Neural progenitor cell (in vitro differentiated cells): ENCODE data around the gene VMP1. TPM values are rescaled to one million over a fixed set of nuclear protein-coding genes. Genes with fewer than 3 reads are reported as not detected.
"Not testable (repeated sequence)": the region's sequence is repeated elsewhere in the genome, so short reads cannot be mapped to it uniquely, and the experiment has no call there.

Experiments
- DNase-seq: peaks from one replicate; pipeline ENCODE4 v3.0.0-alpha.2; 2016; ENCODE audit warnings: low spot score
- H2AFZ ChIP-seq: fragments of 200-600 bp; sonication (generic); replicated peaks from 2 replicates; pipeline ENCODE4 v1.6.1; 2016; ENCODE audit warnings: antibody characterized with exemption
- H3F3A ChIP-seq: fragments of 200-600 bp; sonication (generic); 2 replicates; pipeline ENCODE4 v1.6.1; 2016; ENCODE audit warnings: antibody characterized with exemption, low read depth
- H3K27ac ChIP-seq: fragments of 200-600 bp; sonication (generic); 2 replicates; pipeline ENCODE4 v1.5.1; 2016; ENCODE audit warnings: mild to moderate bottlenecking
- H3K27me3 ChIP-seq: fragments of 200-600 bp; sonication (generic); 2 replicates; pipeline ENCODE4 v1.6.1; 2016; ENCODE audit warnings: mild to moderate bottlenecking, moderate library complexity
- H3K36me3 ChIP-seq: fragments of 200-600 bp; sonication (generic); 2 replicates; pipeline ENCODE4 v1.5.1; 2016
- H3K4me1 ChIP-seq: fragments of 200-600 bp; sonication (generic); 2 replicates; pipeline ENCODE4 v1.6.1; 2016; ENCODE audit warnings: mixed run types
- H3K4me2 ChIP-seq: fragments of 200-600 bp; sonication (generic); 2 replicates; pipeline ENCODE4 v1.6.1; 2016
- H3K4me3 ChIP-seq: fragments of 200-600 bp; sonication (generic); 2 replicates; pipeline ENCODE4 v1.5.1; 2016
- H3K79me2 ChIP-seq: fragments of 200-600 bp; sonication (generic); 2 replicates; pipeline ENCODE4 v1.6.1; 2016; ENCODE audit warnings: low read depth
- H3K9ac ChIP-seq: fragments of 200-600 bp; sonication (generic); 2 replicates; pipeline ENCODE4 v1.6.1; 2016
- H3K9me3 ChIP-seq: fragments of 200-600 bp; sonication (generic); 2 replicates; pipeline ENCODE4 v1.5.1; 2016; ENCODE audit warnings: low read depth
- H4K20me1 ChIP-seq: fragments of 200-600 bp; sonication (generic); 2 replicates; pipeline ENCODE4 v1.6.1; 2016; ENCODE audit warnings: low read depth
- H3K27ac Mint-ChIP-seq: 3 replicates; pipeline ENCODE4 v1.8.0; 2021; ENCODE audit warnings: mixed read lengths
- H3K27me3 Mint-ChIP-seq: 2 replicates; pipeline ENCODE4 v1.8.0; 2022; ENCODE audit warnings: low read depth, mild to moderate bottlenecking, inconsistent platforms, moderate library complexity, mixed read lengths; ENCODE audit not compliant: insufficient read depth
- H3K36me3 Mint-ChIP-seq: 3 replicates; pipeline ENCODE4 v1.8.0; 2021; ENCODE audit warnings: mixed read lengths
- H3K4me1 Mint-ChIP-seq: 3 replicates; pipeline ENCODE4 v1.8.0; 2021; ENCODE audit warnings: mixed read lengths
- H3K4me3 Mint-ChIP-seq: 3 replicates; pipeline ENCODE4 v1.8.0; 2021; ENCODE audit warnings: mild to moderate bottlenecking, moderate library complexity, mixed read lengths
- H3K9me3 Mint-ChIP-seq: 3 replicates; pipeline ENCODE4 v1.8.0; 2020; ENCODE audit warnings: mixed read lengths
- EZH2 ChIP-seq: fragments of 200-600 bp; sonication (generic); IDR thresholded peaks from 2 replicates; pipeline ENCODE4 v1.6.1; 2017; ENCODE audit warnings: antibody characterized with exemption, mild to moderate bottlenecking, moderate library complexity
- EZH2phosphoT487 ChIP-seq: fragments of 200-600 bp; sonication (generic); IDR thresholded peaks from 2 replicates; pipeline ENCODE4 v1.6.1; 2017; ENCODE audit warnings: antibody characterized with exemption
- total RNA-seq: library from RNA; depleted of rRNA; stranded (reverse); fragments of >200 nt; gene quantifications from 2 replicates; pipeline ENCODE4 v1.2.3, GENCODE V29; 2015; ENCODE audit warnings: low replicate concordance
- TF ChIP-seq, protein P1 (sequence below): fragments of 200-600 bp; sonication (generic); IDR thresholded peaks from 2 replicates; pipeline ENCODE4 v1.5.1; 2017; ENCODE audit warnings: antibody characterized with exemption, mild to moderate bottlenecking

VMP1 gene
- total RNA-seq, 1 donor from 2014 or later = 62.1 TPM

- TF ChIP-seq EZH2phosphoT487 (no peak), EZH2 (no peak)
- TF ChIP-seq, protein P1, sequence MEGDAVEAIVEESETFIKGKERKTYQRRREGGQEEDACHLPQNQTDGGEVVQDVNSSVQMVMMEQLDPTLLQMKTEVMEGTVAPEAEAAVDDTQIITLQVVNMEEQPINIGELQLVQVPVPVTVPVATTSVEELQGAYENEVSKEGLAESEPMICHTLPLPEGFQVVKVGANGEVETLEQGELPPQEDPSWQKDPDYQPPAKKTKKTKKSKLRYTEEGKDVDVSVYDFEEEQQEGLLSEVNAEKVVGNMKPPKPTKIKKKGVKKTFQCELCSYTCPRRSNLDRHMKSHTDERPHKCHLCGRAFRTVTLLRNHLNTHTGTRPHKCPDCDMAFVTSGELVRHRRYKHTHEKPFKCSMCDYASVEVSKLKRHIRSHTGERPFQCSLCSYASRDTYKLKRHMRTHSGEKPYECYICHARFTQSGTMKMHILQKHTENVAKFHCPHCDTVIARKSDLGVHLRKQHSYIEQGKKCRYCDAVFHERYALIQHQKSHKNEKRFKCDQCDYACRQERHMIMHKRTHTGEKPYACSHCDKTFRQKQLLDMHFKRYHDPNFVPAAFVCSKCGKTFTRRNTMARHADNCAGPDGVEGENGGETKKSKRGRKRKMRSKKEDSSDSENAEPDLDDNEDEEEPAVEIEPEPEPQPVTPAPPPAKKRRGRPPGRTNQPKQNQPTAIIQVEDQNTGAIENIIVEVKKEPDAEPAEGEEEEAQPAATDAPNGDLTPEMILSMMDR = no peak
- Histone ChIP-seq H3K27ac (no peak overlapping the region), H3K27me3 (no peaks in the 10 kb centered on the region), H2AFZ (no peak overlapping the region), H3K4me1 (peaks cover 4% of the 10 kb centered on the region), H3K9ac (peak overlapping the region; percentile 6), H3K36me3 (no peaks in the 10 kb centered on the region), H3F3A (peaks cover 1% of the 10 kb centered on the region), H3K79me2 (no peaks in the 10 kb centered on the region), H3K9me3 (no peaks in the 10 kb centered on the region), H3K4me2 (no peak overlapping the region), H3K4me3 (no peak overlapping the region), H4K20me1 (no peaks in the 10 kb centered on the region)
- H3K27ac Mint-ChIP-seq = no peak overlapping the region
- no peaks in the 10 kb centered on the region for H3K9me3 Mint-ChIP-seq
- H3K36me3 Mint-ChIP-seq = no peaks in the 10 kb centered on the region
- H3K27me3 Mint-ChIP-seq = peaks cover 3% of the 10 kb centered on the region
- DNase-seq = no peak
- H3K4me1 Mint-ChIP-seq = peaks cover 19% of the 10 kb centered on the region
- no peak overlapping the region for H3K4me3 Mint-ChIP-seq
Measured at GRCh38 chr17:59827721-59828477, 120.4 kb downstream of the VMP1 start.

DNA sequence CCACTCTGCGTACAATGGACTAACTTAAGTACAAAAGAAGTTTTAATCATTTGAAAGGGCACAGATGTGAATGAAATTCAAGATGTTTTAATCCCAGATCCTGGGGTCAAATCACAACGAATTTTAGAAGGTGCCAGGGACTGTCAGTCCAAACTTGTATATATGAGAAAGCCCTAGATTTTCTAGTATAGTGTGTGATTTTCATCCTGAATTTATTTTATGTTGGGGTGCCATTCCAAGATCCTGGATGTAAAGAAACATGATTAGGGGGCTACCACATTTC, 121.0 kb downstream of the VMP1 start:
- Histone ChIP-seq H3K4me2 (no peak overlapping the region), H3K79me2 (no peaks in the 10 kb centered on the region), H3K36me3 (no peaks in the 10 kb centered on the region), H3F3A (peaks cover 3% of the 10 kb centered on the region), H4K20me1 (no peaks in the 10 kb centered on the region), H3K9me3 (no peaks in the 10 kb centered on the region), H3K4me1 (peaks cover 4% of the 10 kb centered on the region), H3K27me3 (no peaks in the 10 kb centered on the region), H3K4me3 (no peak overlapping the region), H2AFZ (no peak overlapping the region), H3K9ac (no peak overlapping the region), H3K27ac (no peak overlapping the region)
- no peak for DNase-seq
- peaks cover 23% of the 10 kb centered on the region for H3K4me1 Mint-ChIP-seq
- no peak overlapping the region for H3K27ac Mint-ChIP-seq
- no peak overlapping the region for H3K4me3 Mint-ChIP-seq
- no peak for TF ChIP-seq EZH2phosphoT487
- TF ChIP-seq EZH2 = no peak
- TF ChIP-seq, protein P1 = no peak
- H3K27me3 Mint-ChIP-seq = peaks cover 3% of the 10 kb centered on the region
- no peaks in the 10 kb centered on the region for H3K9me3 Mint-ChIP-seq
- H3K36me3 Mint-ChIP-seq = no peaks in the 10 kb centered on the region

DNA sequence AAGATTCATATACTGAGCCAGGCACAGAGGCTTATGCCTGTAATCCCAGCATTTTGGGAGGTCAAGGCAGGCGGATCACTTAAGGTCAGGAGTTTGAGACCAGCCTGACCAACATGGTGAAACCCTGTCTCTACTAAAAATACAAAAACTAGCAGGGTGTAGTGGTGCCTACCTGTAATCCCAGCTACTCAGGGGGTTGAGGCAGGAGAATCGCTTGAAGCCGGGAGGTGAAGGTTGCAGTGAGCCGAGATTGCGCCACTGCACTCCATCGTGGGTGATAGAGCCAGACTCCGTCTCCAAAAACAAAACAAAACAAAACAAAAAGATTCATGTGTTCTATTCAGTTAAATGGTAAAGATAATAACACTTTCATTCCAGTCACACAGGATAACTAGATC, 121.4 kb downstream of the VMP1 start:
- Mint-ChIP-seq H3K27ac (peak overlapping the region; percentile 67), H3K4me1 (peaks cover 23% of the 10 kb centered on the region)
- H3K36me3 Mint-ChIP-seq, H3K27ac ChIP-seq, H3K27me3 Mint-ChIP-seq, DNase-seq, H3K9me3 Mint-ChIP-seq, H3K36me3 ChIP-seq, H3K9ac ChIP-seq, H3K4me2 ChIP-seq, H4K20me1 ChIP-seq, H3F3A ChIP-seq, H3K9me3 ChIP-seq, H3K4me3 Mint-ChIP-seq, H3K27me3 ChIP-seq, H3K79me2 ChIP-seq, H3K4me1 ChIP-seq, H3K4me3 ChIP-seq, H2AFZ ChIP-seq: not testable (repeated sequence)

- Mint-ChIP-seq H3K4me1 (peaks cover 23% of the 10 kb centered on the region), H3K27ac (peak overlapping the region; percentile 3), H3K9me3 (no peaks in the 10 kb centered on the region), H3K27me3 (peaks cover 3% of the 10 kb centered on the region), H3K4me3 (no peak overlapping the region), H3K36me3 (peaks cover 1% of the 10 kb centered on the region)
- H4K20me1 ChIP-seq = no peaks in the 10 kb centered on the region
- no peak overlapping the region for H3K27ac ChIP-seq
- no peaks in the 10 kb centered on the region for H3K36me3 ChIP-seq
- H3K4me3 ChIP-seq = no peak overlapping the region
- H3K9me3 ChIP-seq = no peaks in the 10 kb centered on the region
- DNase-seq = no peak
- no peaks in the 10 kb centered on the region for H3K79me2 ChIP-seq
- TF ChIP-seq, protein P1 = no peak
- no peak for TF ChIP-seq EZH2phosphoT487
- no peak overlapping the region for H3K9ac ChIP-seq
- no peaks in the 10 kb centered on the region for H3K27me3 ChIP-seq
- no peak overlapping the region for H3K4me2 ChIP-seq
- peaks cover 4% of the 10 kb centered on the region for H3K4me1 ChIP-seq
- H3F3A ChIP-seq = peaks cover 3% of the 10 kb centered on the region
- no peak overlapping the region for H2AFZ ChIP-seq
Measured at GRCh38 chr17:59829217-59830006, 122.0 kb downstream of the VMP1 start.
